Hepatocyte (in vitro differentiated cells): Measurements from ENCODE around the gene VPS13D.

ENCODE experiments used
- CTCF ChIP-seq: fragments of 200-600 bp; sonication (generic); IDR thresholded peaks from 2 replicates; pipeline ENCODE4 v1.5.1; 2016; ENCODE audit warnings: antibody characterized with exemption, mild to moderate bottlenecking; ENCODE audit not compliant: poor library complexity
- EZH2phosphoT487 ChIP-seq: fragments of 200-600 bp; sonication (generic); IDR thresholded peaks from one replicate; pipeline ENCODE4 v1.6.1; 2018; ENCODE audit warnings: antibody characterized with exemption, mild to moderate bottlenecking, low read depth, moderate library complexity; ENCODE audit not compliant: unreplicated experiment, severe bottlenecking

- TF ChIP-seq CTCF (no peak), EZH2phosphoT487 (no peak)
These were observed 255.6 kb downstream of the VPS13D start for GRCh38 chr1:12485231-12486058.
